Measurements from ENCODE around the gene PRKAR1B. TPM values are rescaled to one million over a fixed set of nuclear protein-coding genes. Genes with fewer than 3 reads are reported as not detected.

The PRKAR1B gene
- total RNA-seq, 1 experiment from 2014 or later = 14.1 TPM

DNA sequence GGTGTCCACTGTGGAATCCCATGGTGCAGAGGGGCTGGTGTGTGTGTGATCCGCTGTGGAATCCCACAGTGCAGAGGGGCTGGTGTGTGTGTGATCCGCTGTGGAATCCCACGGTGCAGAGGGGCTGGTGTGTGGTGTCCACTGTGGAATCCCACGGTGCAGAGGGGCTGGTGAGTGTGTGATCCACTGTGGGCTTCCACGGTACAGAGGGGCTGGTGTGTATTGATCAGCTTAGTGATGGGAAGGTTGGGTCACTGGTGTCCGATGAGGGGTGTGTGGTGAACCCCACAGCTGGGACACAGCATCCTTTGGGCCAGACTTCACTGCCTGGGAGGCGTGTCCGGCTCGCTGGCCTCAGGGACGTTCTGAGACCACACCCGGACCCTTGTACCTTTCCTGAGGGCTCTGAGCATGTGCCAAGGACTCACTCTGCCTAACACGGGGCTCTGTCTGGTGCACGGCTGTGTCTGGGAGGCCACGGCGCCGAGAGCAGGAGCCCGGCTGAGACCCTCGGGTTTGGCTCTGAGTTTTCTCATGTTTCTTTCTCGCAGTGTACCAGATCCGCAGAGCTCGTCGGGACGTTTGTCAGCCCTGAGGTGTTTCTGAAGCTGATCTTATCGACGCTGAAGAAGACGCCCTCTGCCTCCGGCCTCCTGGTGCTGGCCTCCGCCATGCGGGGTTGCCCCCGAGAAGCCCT lies 29.3 kb upstream of the PRKAR1B start:
- peaks cover 13% of the 10 kb centered on the region; the same call in 1 of the 2 replicates for H3K79me2 ChIP-seq (ENCODE audit: insufficient read depth, low read length)
- H3K4me2 ChIP-seq (ENCODE audit: low read length) = no peak overlapping the region
- DNase-seq (ENCODE audit: low read depth, low spot score) = no peak
- H3K9me3 ChIP-seq (ENCODE audit: control insufficient read depth in 1 of 2, insufficient read depth in 1 of 2, low read depth in 1 of 2, low read length in 2 of 2) = no peaks in the 10 kb centered on the region
- intact Hi-C loops (cut with micrococcal nuclease) = no loop called here
- no peak overlapping the region for H2AFZ ChIP-seq (ENCODE audit: low read depth, low read length, poor library complexity, severe bottlenecking)
- ATAC-seq = no peak
- no peaks in the 10 kb centered on the region for H3K4me1 ChIP-seq (ENCODE audit: control insufficient read depth in 1 of 2, insufficient read depth in 2 of 2, low read length in 2 of 2)
- no peaks in the 10 kb centered on the region for H3K27me3 ChIP-seq (ENCODE audit: insufficient read depth, low read length)
- no peak for TF ChIP-seq EGR1 (IDR thresholded peaks at IDR 0.05; ENCODE audit: low read depth)
- no peak for TF ChIP-seq TCF7L2 (IDR thresholded peaks at IDR 0.05; ENCODE audit: borderline replicate concordance, extremely low read depth, insufficient read depth, insufficient read length)
- TF ChIP-seq POLR2AphosphoS5 (IDR thresholded peaks at IDR 0.05; ENCODE audit: low read depth, low read length) = no peak
- ChIA-PET CTCF (no interaction called here), RAD21 (ENCODE audit: low non-redundant PET in 1 of 2, low total read pairs in 2 of 2, uncharacterized antibody in 2 of 2, unreplicated experiment in 2 of 2) (no interaction called here), POLR2A (no interaction called here)
- peaks cover 14 to 35% of the 10 kb centered on the region in 2 experiments for H3K36me3 ChIP-seq (ENCODE audit: control insufficient read depth in 1 of 2, insufficient read depth in 2 of 2, low read length in 2 of 2)
- no peak overlapping the region for H3K9ac ChIP-seq (ENCODE audit: low read length)
- BruUV-seq (replicated peaks) = no TSS peak
- H3K9me2 ChIP-seq (ENCODE audit: insufficient read depth) = no peaks in the 10 kb centered on the region
- H3K27ac ChIP-seq (ENCODE audit: low read depth, low read length) = no peak overlapping the region
- no peaks in the 10 kb centered on the region for H4K20me1 ChIP-seq (ENCODE audit: insufficient read depth)
- H3K4me3 ChIP-seq (replicated peaks in 1 of 2; ENCODE audit: low read depth in 1 of 2, low read length in 2 of 2) = no peak overlapping the region

DNA sequence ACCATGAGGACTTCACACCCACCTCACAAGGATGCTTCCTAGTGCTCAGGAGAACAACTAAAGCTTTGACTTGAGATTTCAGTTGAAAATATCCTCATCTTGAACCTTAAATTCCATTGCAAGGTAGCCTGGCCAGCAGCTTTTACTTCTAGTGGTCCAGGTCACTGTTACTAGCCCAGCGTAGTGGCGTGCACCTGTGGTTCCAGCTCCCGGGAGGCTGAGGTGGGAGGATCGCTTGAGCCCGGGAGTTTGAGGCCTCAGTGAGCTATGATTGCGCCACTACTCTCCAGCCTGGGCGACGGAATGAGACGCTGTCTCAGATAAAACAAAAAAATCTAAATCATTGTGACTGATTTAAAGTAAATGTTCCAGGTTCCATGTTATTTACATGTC lies 28.3 kb upstream of the PRKAR1B start:
- intact Hi-C loops (cut with micrococcal nuclease) = no loop called here
- Histone ChIP-seq H4K20me1 (ENCODE audit: insufficient read depth) (no peaks in the 10 kb centered on the region), H3K9me3 (ENCODE audit: control insufficient read depth in 1 of 2, insufficient read depth in 1 of 2, low read depth in 1 of 2, low read length in 2 of 2) (no peaks in the 10 kb centered on the region), H3K36me3 (ENCODE audit: control insufficient read depth in 1 of 2, insufficient read depth in 2 of 2, low read length in 2 of 2) (peaks cover 15 to 37% of the 10 kb centered on the region in 2 experiments), H3K9ac (ENCODE audit: low read length) (no peak overlapping the region), H2AFZ (ENCODE audit: low read depth, low read length, poor library complexity, severe bottlenecking) (no peak overlapping the region), H3K4me2 (ENCODE audit: low read length) (no peak overlapping the region), H3K27me3 (ENCODE audit: insufficient read depth, low read length) (no peaks in the 10 kb centered on the region), H3K27ac (ENCODE audit: low read depth, low read length) (no peak overlapping the region), H3K9me2 (ENCODE audit: insufficient read depth) (no peaks in the 10 kb centered on the region), H3K4me1 (ENCODE audit: control insufficient read depth in 1 of 2, insufficient read depth in 2 of 2, low read length in 2 of 2) (no peaks in the 10 kb centered on the region), H3K79me2 (ENCODE audit: insufficient read depth, low read length) (peaks cover 16% of the 10 kb centered on the region; the same call in 1 of the 2 replicates), H3K4me3 (replicated peaks in 1 of 2; ENCODE audit: low read depth in 1 of 2, low read length in 2 of 2) (no peak overlapping the region)
- ATAC-seq (no peak), DNase-seq (ENCODE audit: low read depth, low spot score) (no peak)
- ChIA-PET POLR2A (no interaction called here), CTCF (no interaction called here), RAD21 (ENCODE audit: low non-redundant PET in 1 of 2, low total read pairs in 2 of 2, uncharacterized antibody in 2 of 2, unreplicated experiment in 2 of 2) (no interaction called here)
- TF ChIP-seq RAD21 (IDR thresholded peaks at IDR 0.05; ENCODE audit: low read depth) (no peak), ZNF274 (IDR thresholded peaks at IDR 0.05; ENCODE audit: low read depth, low read length) (no peak), EGR1 (IDR thresholded peaks at IDR 0.05; ENCODE audit: low read depth) (no peak), SRF (IDR thresholded peaks at IDR 0.05; ENCODE audit: low read depth) (no peak), TCF7L2 (IDR thresholded peaks at IDR 0.05; ENCODE audit: borderline replicate concordance, extremely low read depth, insufficient read depth, insufficient read length) (no peak)
- TF ChIP-seq, protein P1, sequence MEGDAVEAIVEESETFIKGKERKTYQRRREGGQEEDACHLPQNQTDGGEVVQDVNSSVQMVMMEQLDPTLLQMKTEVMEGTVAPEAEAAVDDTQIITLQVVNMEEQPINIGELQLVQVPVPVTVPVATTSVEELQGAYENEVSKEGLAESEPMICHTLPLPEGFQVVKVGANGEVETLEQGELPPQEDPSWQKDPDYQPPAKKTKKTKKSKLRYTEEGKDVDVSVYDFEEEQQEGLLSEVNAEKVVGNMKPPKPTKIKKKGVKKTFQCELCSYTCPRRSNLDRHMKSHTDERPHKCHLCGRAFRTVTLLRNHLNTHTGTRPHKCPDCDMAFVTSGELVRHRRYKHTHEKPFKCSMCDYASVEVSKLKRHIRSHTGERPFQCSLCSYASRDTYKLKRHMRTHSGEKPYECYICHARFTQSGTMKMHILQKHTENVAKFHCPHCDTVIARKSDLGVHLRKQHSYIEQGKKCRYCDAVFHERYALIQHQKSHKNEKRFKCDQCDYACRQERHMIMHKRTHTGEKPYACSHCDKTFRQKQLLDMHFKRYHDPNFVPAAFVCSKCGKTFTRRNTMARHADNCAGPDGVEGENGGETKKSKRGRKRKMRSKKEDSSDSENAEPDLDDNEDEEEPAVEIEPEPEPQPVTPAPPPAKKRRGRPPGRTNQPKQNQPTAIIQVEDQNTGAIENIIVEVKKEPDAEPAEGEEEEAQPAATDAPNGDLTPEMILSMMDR (IDR thresholded peaks at IDR 0.05 in 2 of 3, conservative IDR thresholded peaks at IDR 0.05 in 1 of 3; ENCODE audit: borderline replicate concordance in 1 of 3, insufficient read depth in 1 of 3, low read depth in 2 of 3, low read length in 2 of 3) = no peak
- TF ChIP-seq, protein P2, sequence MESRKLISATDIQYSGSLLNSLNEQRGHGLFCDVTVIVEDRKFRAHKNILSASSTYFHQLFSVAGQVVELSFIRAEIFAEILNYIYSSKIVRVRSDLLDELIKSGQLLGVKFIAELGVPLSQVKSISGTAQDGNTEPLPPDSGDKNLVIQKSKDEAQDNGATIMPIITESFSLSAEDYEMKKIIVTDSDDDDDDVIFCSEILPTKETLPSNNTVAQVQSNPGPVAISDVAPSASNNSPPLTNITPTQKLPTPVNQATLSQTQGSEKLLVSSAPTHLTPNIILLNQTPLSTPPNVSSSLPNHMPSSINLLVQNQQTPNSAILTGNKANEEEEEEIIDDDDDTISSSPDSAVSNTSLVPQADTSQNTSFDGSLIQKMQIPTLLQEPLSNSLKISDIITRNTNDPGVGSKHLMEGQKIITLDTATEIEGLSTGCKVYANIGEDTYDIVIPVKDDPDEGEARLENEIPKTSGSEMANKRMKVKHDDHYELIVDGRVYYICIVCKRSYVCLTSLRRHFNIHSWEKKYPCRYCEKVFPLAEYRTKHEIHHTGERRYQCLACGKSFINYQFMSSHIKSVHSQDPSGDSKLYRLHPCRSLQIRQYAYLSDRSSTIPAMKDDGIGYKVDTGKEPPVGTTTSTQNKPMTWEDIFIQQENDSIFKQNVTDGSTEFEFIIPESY (IDR thresholded peaks at IDR 0.05; ENCODE audit: extremely low read depth, insufficient replicate concordance, low read length) = no peak
- no TSS peak for BruUV-seq (replicated peaks)

Measured in HCT116 (cell line).